ENCODE data around the gene IL17RE.

DNA sequence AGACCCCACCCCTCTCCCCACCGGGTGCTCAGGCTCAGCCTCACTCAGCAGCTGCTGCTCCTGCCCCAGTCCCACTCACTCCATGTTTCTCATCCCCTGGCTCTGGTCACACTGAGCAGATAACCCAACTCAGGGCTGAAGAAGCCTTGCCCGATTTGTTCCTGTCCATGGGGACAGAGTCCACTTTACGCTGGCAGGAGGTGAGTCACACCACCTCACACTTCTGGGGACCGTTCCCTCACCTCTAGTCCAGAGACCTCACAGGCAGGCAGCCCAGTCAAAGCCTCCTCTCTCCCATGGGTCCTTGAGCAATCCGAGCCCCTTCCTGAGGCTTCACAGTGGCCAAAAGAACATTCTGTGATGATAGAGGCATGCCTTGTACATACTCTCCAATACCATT, 23.9 kb upstream of the IL17RE start:
- TF ChIP-seq, protein P1, sequence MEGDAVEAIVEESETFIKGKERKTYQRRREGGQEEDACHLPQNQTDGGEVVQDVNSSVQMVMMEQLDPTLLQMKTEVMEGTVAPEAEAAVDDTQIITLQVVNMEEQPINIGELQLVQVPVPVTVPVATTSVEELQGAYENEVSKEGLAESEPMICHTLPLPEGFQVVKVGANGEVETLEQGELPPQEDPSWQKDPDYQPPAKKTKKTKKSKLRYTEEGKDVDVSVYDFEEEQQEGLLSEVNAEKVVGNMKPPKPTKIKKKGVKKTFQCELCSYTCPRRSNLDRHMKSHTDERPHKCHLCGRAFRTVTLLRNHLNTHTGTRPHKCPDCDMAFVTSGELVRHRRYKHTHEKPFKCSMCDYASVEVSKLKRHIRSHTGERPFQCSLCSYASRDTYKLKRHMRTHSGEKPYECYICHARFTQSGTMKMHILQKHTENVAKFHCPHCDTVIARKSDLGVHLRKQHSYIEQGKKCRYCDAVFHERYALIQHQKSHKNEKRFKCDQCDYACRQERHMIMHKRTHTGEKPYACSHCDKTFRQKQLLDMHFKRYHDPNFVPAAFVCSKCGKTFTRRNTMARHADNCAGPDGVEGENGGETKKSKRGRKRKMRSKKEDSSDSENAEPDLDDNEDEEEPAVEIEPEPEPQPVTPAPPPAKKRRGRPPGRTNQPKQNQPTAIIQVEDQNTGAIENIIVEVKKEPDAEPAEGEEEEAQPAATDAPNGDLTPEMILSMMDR (optimal IDR thresholded peaks at IDR 0.05 in 1 of 3, IDR thresholded peaks at IDR 0.05 in 1 of 3, conservative IDR thresholded peaks at IDR 0.05 in 1 of 3; ENCODE audit: extremely low read depth in 1 of 3, insufficient read depth in 2 of 3, low read length in 3 of 3): no peak
- no peak for TF ChIP-seq EZH2 (IDR thresholded peaks at IDR 0.05; ENCODE audit: low read length)

All from keratinocyte (primary cell).